HepG2 (cell line): ENCODE results near the gene NUB1. TPM values are rescaled to one million over a fixed set of nuclear protein-coding genes. Genes with fewer than 3 reads are reported as not detected.

ENCODE experiments used
- ATF7 ChIP-seq, 2 experiments: fragments of 450-650 bp in 1 of 2; sonication (generic) in 1 of 2; formaldehyde crosslinking in 1 of 2; IDR thresholded peaks; 2 replicates each; pipeline versions ENCODE4 v1.4.0 to v1.6.1; 2016 to 2020; ENCODE audit warnings: antibody characterized with exemption in 1 of 2, mild to moderate bottlenecking in 1 of 2, missing genetic modification reagents in 1 of 2
- CHCHD3 ChIP-seq: sonication (generic); formaldehyde crosslinking; IDR thresholded peaks from 2 replicates; pipeline ENCODE4 v1.8.0; 2022; ENCODE audit warnings: mild to moderate bottlenecking, missing genetic modification reagents, moderate library complexity
- EEA1 ChIP-seq: sonication (generic); formaldehyde crosslinking; IDR thresholded peaks from 2 replicates; pipeline ENCODE4 v1.5.1; 2020; ENCODE audit warnings: mild to moderate bottlenecking, missing genetic modification reagents, borderline replicate concordance
- FOSL1 ChIP-seq: sonication (generic); formaldehyde crosslinking; IDR thresholded peaks from 2 replicates; pipeline ENCODE4 v1.9.0; 2021; ENCODE audit warnings: missing genetic modification reagents, borderline replicate concordance
- FOXO1 ChIP-seq: sonication (generic); formaldehyde crosslinking; IDR thresholded peaks from 2 replicates; pipeline ENCODE4 v1.4.0; 2020; ENCODE audit warnings: missing genetic modification reagents
- GABPA ChIP-seq, 2 experiments: IDR thresholded peaks; 2 replicates each; pipeline ENCODE4 v1.6.1; 2011 to 2016; ENCODE audit warnings: low read depth in 2 of 2, low read length in 1 of 2, missing biosample characterization in 1 of 2, missing genetic modification characterization in 1 of 2
- GPBP1L1 ChIP-seq: sonication (generic); formaldehyde crosslinking; IDR thresholded peaks from 2 replicates; pipeline ENCODE4 v1.5.0; 2020; ENCODE audit warnings: mild to moderate bottlenecking, missing genetic modification reagents
- HMGXB3 ChIP-seq: sonication (generic); formaldehyde crosslinking; IDR thresholded peaks from 2 replicates; pipeline ENCODE4 v1.4.0; 2020; ENCODE audit warnings: missing genetic modification reagents, borderline replicate concordance
- KDM5A ChIP-seq: fragments of 200-600 bp; sonication (generic); IDR thresholded peaks from 2 replicates; pipeline ENCODE4 v1.7.0; 2018; ENCODE audit warnings: antibody characterized with exemption, mild to moderate bottlenecking, low read length, borderline replicate concordance
- KDM5B ChIP-seq: sonication (generic); formaldehyde crosslinking; IDR thresholded peaks from 2 replicates; pipeline ENCODE4 v1.4.0; 2020; ENCODE audit warnings: missing genetic modification reagents, mild to moderate bottlenecking, borderline replicate concordance
- NR2C2 ChIP-seq: sonication (generic); formaldehyde crosslinking; IDR thresholded peaks from 2 replicates; pipeline ENCODE4 v1.4.0; 2020; ENCODE audit warnings: missing genetic modification reagents, mild to moderate bottlenecking, moderate library complexity, borderline replicate concordance
- PRPF4 ChIP-seq: fragments of 200-400 bp; formaldehyde crosslinking; IDR thresholded peaks from 2 replicates; pipeline ENCODE4 v1.6.1; 2016; ENCODE audit warnings: low read length, low read depth; ENCODE audit not compliant: poor library complexity, severe bottlenecking
- RBAK ChIP-seq: sonication (generic); formaldehyde crosslinking; IDR thresholded peaks from 2 replicates; pipeline ENCODE4 v1.5.1; 2020; ENCODE audit warnings: mild to moderate bottlenecking, missing genetic modification reagents
- TFAP4 ChIP-seq: sonication (generic); IDR thresholded peaks from 2 replicates; pipeline ENCODE4 v1.6.1; 2016; ENCODE audit warnings: low read depth, borderline replicate concordance
- ZBTB3 ChIP-seq: sonication (generic); formaldehyde crosslinking; IDR thresholded peaks from 2 replicates; pipeline ENCODE4 v1.4.0; 2020; ENCODE audit warnings: low read depth, mild to moderate bottlenecking, moderate library complexity, missing genetic modification reagents, borderline replicate concordance
- ZBTB42 ChIP-seq: sonication (generic); formaldehyde crosslinking; IDR thresholded peaks from 2 replicates; pipeline ENCODE4 v1.5.0; 2020; ENCODE audit warnings: mild to moderate bottlenecking, missing genetic modification reagents
- ZMYM2 ChIP-seq: sonication (generic); formaldehyde crosslinking; IDR thresholded peaks from 2 replicates; pipeline ENCODE4 v1.8.0; 2022; ENCODE audit warnings: mild to moderate bottlenecking, missing genetic modification reagents
- ZNF501 ChIP-seq: sonication (generic); formaldehyde crosslinking; IDR thresholded peaks from 2 replicates; pipeline ENCODE4 v1.5.1; 2020; ENCODE audit warnings: mild to moderate bottlenecking, moderate library complexity, missing genetic modification reagents
- ZNF576 ChIP-seq: sonication (generic); formaldehyde crosslinking; IDR thresholded peaks from 2 replicates; pipeline ENCODE4 v1.4.0; 2020; ENCODE audit warnings: mild to moderate bottlenecking, missing genetic modification reagents
- polyA plus RNA-seq, 8 experiments: library from polyadenylated mRNA; depleted of rRNA in 3 of 8; stranded (reverse) in 7 of 8; unstranded in 1 of 8; fragments of >200 nt; fragmentation: Illumina TruSeq in 4 of 8; extraction: Trizol in 4 of 8; gene quantifications; 2 replicates each; pipeline versions ENCODE4 v1.2.1 to v1.2.3, GENCODE V29; 2011 to 2016; ENCODE audit warnings: low read depth in 4 of 8, missing spikeins in 1 of 8, mixed read lengths in 1 of 8; ENCODE audit not compliant: insufficient read depth in 1 of 8
- total RNA-seq, 5 experiments: library from RNA; depleted of rRNA; stranded (reverse); fragments of >200 nt; fragmentation: Illumina TruSeq; extraction: Trizol; gene quantifications; 2 replicates each; pipeline ENCODE4 v1.2.3, GENCODE V29; 2016; ENCODE audit warnings: low read depth in 1 of 5

Gene NUB1
- total and polyA plus RNA-seq, 2 of the 13 experiments (the other 11 are each of a cell fraction or from before 2014, with no cell fraction given): 27.1 to 37.0 TPM

- TF ChIP-seq FOXO1 (CRISPR knock-in tag): peak; percentile 50
- no peak for TF ChIP-seq FOSL1 (CRISPR knock-in tag)
- TF ChIP-seq CHCHD3: no peak
- no peak for TF ChIP-seq ZMYM2 (CRISPR knock-in tag)
- peak; percentile 99 for TF ChIP-seq NR2C2 (CRISPR knock-in tag)
- TF ChIP-seq GPBP1L1 (CRISPR knock-in tag): no peak
- peak; percentile 75; the same call in 1 of the 2 replicates for TF ChIP-seq KDM5B (CRISPR knock-in tag)
- no peak for TF ChIP-seq ATF7 (IDR thresholded peaks at IDR 0.05)
- TF ChIP-seq ATF7 (CRISPR knock-in tag; IDR thresholded peaks at IDR 0.05): peak; percentile 73
- peak; percentile 91 for TF ChIP-seq GABPA (IDR thresholded peaks at IDR 0.05; ENCODE audit: low read depth, low read length)
- peak; percentile 86 for TF ChIP-seq GABPA (CRISPR knock-in tag; IDR thresholded peaks at IDR 0.05; ENCODE audit: low read depth)
- TF ChIP-seq ZBTB42 (CRISPR knock-in tag): no peak
- TF ChIP-seq RBAK (CRISPR knock-in tag): no peak
- no peak for TF ChIP-seq HMGXB3 (CRISPR knock-in tag)
- TF ChIP-seq EEA1: peak; percentile 85; the same call in 1 of the 2 replicates
- no peak for TF ChIP-seq ZNF576 (CRISPR knock-in tag)
- peak; percentile 87 for TF ChIP-seq ZNF501 (CRISPR knock-in tag)
- TF ChIP-seq KDM5A: 0 out of 2 replicates have a peak, but pooled peaks have one; percentile 60
- no peak for TF ChIP-seq PRPF4
- peak; percentile 54; the same call in 1 of the 2 replicates for TF ChIP-seq TFAP4
- TF ChIP-seq ZBTB3 (CRISPR knock-in tag): 0 out of 2 replicates have a peak, but pooled peaks have one; percentile 41
Observed at GRCh38 chr7:151341357-151342101, at the start of gene NUB1 (continued).
